Activated CD8-positive, alpha-beta memory T cell treated with anti-CD3 and anti-CD28 coated beads for 48 hours (primary cell): ENCODE results near the gene CCDC154.

Source experiments
- DNase-seq, 3 experiments: peaks; one replicate each; pipeline ENCODE4 v3.0.0-alpha.2; 2020; ENCODE audit warnings: low read depth in 2 of 3, low spot score in 2 of 3

The CCDC154 gene

GRCh38 chr16:1426734-1427471 is 17.5 kb downstream of the CCDC154 start:
- DNase-seq, result no peak

- DNase-seq, result no peak
Measured at GRCh38 chr16:1425616-1426370, 18.6 kb downstream of the CCDC154 start.

GRCh38 chr16:1424028-1424427 is 20.3 kb downstream of the CCDC154 start:
- DNase-seq, result no peak

GRCh38 chr16:1422076-1422475 is 22.3 kb downstream of the CCDC154 start:
- DNase-seq, result no peak

- no peak for DNase-seq
Measured at GRCh38 chr16:1420111-1420539, 24.2 kb downstream of the CCDC154 start.

- DNase-seq, result no peak
Measured at GRCh38 chr16:1416521-1416941, 27.8 kb downstream of the CCDC154 start.

- DNase-seq, result peak; percentile 55 to 74 (median 56)
Measured at GRCh38 chr16:1414532-1415260, 29.7 kb downstream of the CCDC154 start, which contains the start of gene UNKL. UNKL (minus strand) TSS chr16:1414704; CDS start chr16:1414691, 13 bp downstream.

GRCh38 chr16:1413684-1414531 is 30.4 kb downstream of the CCDC154 start:
- peak; percentile 34 to 49 (median 38) for DNase-seq

- DNase-seq, result no peak
Measured at GRCh38 chr16:1412847-1413246, 31.5 kb downstream of the CCDC154 start.

- DNase-seq, result peak; percentile 86 to 98 (median 96)
Measured at GRCh38 chr16:1408171-1408837, 36.1 kb downstream of the CCDC154 start.

- no peak for DNase-seq
Measured at GRCh38 chr16:1407753-1408152, 36.6 kb downstream of the CCDC154 start.

- DNase-seq, result no peak
Measured at GRCh38 chr16:1403733-1404132, 40.6 kb downstream of the CCDC154 start.

GRCh38 chr16:1403036-1403435 is 41.3 kb downstream of the CCDC154 start:
- no peak for DNase-seq

- DNase-seq, result no peak
Measured at GRCh38 chr16:1401758-1402154, 42.6 kb downstream of the CCDC154 start.

- no peak for DNase-seq
Measured at GRCh38 chr16:1401061-1401757, 43.1 kb downstream of the CCDC154 start.

GRCh38 chr16:1398826-1399581 is 45.4 kb downstream of the CCDC154 start:
- no peak for DNase-seq

GRCh38 chr16:1398351-1398750 is 46.0 kb downstream of the CCDC154 start:
- no peak for DNase-seq

- DNase-seq, result no peak
Measured at GRCh38 chr16:1397779-1398178, 46.6 kb downstream of the CCDC154 start.
